DMS 273 treated with DMSO at 0.1 percent for 48 hours (cell line): ENCODE results near the gene ARHGEF39.

Experiments
- DNase-seq: peaks from one replicate; lab custom pipeline; 2025; lab: John Stamatoyannopoulos, UW

ARHGEF39 gene

DNA sequence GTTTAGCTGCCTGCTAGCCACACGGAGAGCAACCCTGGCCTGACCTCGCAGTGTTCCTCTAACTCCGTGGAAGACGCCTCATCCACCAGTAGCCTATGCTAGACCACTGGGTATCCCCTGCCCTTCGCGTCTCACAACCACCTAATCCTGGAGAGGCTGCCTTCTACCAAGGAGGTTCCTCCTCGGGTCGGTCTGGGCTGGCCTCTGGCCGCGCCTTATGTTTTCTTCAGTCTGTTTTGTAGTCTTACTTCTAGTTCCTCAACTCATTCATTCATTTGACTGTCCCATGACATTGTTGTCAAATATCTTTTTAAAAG lies 26.3 kb upstream of the ARHGEF39 start:
- no peak for DNase-seq

DNA sequence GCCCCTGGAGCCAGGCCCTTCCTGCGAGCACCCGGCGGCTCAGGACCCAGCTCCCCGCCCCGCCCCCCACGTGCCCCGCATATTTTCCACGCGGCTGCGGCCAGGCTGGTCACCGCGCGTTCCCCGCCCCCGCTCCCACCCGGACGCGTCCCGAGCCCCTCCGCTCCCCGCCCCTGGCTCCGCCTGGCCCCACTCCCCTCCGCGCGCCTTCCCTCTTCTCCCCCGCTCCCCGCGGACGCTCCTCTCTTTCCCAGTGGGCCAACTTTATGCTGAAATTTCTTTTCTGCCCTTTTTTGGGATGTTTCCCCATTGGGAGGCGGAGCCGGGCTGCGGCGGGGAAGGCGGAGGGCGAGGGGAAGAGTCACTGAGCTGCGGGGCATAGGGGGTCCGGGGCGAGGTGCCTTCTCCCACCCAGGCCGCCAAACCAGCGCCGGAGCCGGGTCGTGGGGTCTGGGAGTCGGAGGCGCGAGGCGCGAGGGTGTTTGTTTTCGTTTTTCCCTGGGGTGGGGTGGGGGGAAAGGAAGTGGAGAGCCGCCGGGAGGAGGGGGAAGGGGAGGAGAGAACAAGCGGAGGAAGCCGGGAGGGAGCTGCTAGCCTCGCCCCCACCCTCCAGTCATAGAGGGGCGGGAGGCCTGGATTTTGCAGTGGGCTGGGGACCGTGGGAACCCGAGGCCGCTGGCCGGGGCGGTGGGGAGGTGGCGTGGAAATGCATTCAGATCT lies 25.8 kb upstream of the ARHGEF39 start:
- DNase-seq: no peak

DNA sequence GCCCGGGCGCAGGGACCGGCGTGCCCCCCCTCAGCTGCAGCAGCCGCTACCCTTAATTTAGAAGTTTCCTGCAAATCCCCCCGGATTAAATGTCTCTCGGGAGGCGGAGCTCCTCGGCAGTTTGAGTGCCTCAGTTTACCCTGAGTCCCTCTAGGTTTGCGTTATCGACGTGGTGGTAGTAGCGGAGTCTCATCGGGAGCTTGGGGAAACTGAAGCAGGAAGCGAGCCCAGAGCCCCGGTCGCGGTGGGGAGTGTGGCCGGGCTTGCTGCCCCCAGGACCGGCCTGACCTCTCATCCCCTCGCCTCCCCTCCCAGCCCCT lies 25.3 kb upstream of the ARHGEF39 start:
- DNase-seq: no peak

- DNase-seq: no peak
Measured at GRCh38 chr9:35689542-35690293, 24.7 kb upstream of the ARHGEF39 start, which contains the start of gene TPM2. Gene TPM2, minus strand, starts transcription at chr9:35689925. Its CDS starts 108 bp downstream, at chr9:35689817.

DNA sequence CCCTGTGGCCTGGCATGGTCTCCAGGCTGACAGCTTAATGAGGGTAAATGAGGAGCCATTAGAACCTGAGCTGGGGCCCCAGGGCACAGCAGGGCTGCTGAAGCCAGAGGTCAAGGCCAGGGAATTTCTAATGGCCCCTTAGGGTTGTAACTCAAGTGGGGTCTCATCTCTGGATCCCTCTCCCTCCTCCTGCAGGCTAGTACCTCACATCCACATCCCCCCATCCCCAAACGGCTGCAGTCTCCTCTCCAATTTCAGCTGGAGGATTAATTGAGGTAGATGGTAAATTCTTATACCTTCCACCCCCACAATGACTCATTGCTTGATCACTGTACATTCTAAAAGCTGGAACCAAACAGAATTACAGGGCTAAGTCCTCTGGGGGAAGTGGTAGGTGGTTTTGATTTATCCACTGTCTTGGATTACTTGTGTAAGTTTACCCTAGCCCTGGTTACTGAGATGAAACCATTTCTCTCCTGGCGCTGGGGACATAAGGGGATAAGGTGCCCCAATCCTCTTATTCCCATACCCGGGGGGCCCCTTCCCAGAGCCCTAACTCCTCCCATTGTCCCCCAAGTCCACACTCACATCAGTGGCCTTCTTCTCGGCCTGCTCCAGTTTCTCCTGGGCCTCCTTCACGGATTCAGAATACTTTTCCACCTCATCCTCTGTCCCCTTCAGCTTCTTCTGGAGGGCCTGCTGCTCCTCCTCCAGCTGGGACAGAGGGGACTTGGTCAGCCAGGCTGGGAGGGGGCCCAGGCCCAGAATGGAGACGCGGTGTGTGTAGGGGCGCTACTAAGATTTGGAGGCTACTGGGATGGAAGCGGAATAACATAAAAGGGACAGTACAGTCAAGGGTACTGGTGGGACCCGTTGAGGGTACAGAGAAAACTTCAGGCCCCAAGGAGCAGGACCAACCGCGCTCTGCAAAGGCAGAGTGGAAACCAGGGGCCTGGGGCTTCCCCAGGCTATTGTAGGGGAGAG lies 23.9 kb upstream of the ARHGEF39 start:
- peak; percentile 18 for DNase-seq

DNA sequence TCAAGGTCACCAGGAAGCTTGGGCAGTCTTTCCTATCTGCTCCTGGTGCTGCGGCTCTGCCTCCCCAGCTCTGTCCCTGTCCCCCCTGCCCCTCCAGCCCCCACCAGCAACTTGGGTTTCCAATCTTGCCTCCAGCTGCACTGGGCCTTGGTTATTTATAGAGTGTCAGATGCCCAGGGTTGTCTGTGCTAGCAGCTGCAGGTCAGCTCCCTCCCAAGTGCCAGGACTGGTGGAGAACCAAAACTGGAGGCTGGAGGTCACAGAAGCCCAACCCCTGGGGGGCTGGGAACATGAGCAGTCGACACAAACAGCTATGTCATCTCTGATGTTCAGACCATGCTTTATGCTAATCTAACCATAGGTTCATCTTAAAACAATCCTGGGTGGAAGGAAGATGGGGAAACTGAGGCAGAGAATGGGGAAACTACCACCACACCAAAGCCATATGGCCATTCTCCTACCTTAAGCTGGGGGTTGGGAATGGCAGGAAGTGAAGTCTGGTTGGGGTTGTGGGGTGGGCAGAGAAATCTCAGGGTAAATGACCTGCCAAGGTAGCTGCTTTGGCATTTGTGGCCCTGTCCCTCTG lies 23.1 kb upstream of the ARHGEF39 start:
- DNase-seq: no peak

DNA sequence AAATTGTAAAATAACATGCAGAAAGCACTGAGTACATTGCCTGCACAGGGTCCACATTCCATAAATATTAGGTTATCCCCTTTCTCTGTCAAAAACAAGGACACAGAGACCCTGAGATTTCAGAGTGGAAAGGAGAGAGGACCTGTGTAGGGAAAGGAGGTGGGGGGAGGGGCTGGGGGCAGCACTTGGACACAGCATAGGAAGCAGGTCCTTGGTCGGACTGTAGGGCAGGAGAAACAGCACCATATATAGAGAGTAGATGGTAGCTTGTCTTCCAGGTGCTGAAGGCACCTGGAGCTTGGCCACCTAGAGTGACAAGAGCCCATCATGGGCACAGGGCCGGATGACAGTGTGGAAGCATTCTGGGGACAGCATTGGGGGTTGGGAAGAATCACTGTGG lies 22.3 kb upstream of the ARHGEF39 start:
- DNase-seq: no peak

GRCh38 chr9:35686222-35687203 lies 21.5 kb upstream of the ARHGEF39 start:
- no peak for DNase-seq

DNA sequence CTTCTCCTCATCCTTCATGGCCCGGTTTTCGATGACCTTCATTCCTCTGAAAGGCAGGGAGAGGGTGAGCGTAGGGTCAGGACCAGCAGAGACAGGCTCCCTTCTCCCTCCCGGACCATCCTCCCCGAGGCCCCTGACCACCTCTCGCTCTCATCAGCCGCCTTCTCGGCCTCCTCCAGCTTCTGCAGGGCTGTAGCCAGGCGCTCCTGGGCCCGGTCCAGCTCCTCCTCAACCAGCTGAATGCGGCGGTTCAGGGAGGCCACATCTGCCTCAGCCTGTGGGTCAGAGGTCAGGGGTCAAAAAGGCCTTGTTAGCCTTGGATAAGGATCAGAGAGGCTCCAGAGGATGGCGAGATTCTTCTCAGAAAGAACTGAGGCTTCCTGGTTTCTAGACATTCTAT lies 20.5 kb upstream of the ARHGEF39 start:
- no peak for DNase-seq

- DNase-seq: no peak
Measured at GRCh38 chr9:35684921-35685320, 19.9 kb upstream of the ARHGEF39 start.

GRCh38 chr9:35683323-35683722 lies 18.3 kb upstream of the ARHGEF39 start:
- no peak for DNase-seq

DNA sequence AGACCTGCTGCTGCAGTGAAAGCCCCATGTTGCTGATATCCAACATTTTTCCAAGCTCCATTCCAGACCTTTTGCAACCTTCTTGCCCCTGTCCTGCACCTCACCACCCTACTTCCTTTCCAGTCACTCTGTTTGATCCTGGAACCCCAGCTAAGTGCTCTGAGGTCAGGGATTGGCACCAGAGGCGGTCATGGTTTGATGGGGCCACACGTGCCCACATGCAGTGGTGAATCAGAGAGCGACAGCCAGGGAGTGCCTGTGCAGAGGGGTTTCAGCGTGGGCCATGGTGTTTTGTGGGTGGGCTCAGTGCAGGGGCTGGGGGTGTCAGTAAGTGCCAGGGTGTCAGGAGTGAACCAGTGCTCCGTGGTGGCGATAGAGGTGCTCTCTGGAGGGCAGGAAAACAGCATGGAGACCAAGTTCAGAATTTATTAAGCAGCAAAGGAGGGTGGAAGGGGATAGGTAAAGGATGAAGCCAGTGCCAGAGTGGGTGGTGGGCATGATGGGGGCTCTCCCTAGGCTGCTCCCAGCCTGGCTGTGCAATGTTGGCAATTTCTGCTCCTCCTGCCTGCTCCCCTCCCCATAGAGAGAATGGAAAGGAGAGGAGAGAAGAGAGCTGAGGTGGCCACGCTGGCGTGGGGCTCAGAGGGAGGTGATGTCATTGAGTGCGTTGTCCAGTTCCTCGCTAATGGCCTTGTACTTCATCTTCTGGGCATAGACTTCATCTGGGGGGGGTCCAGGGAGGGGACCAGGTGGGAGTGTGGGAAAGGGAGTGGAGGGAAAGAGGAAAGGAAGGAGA lies 17.7 kb upstream of the ARHGEF39 start:
- DNase-seq: no peak

GRCh38 chr9:35682051-35682450 lies 17.1 kb upstream of the ARHGEF39 start:
- no peak for DNase-seq

GRCh38 chr9:35681341-35682002 lies 16.5 kb upstream of the ARHGEF39 start:
- DNase-seq: no peak

GRCh38 chr9:35680331-35681105 lies 15.5 kb upstream of the ARHGEF39 start:
- DNase-seq: no peak

- DNase-seq: no peak
Measured at GRCh38 chr9:35679766-35680330, 14.9 kb upstream of the ARHGEF39 start.

DNA sequence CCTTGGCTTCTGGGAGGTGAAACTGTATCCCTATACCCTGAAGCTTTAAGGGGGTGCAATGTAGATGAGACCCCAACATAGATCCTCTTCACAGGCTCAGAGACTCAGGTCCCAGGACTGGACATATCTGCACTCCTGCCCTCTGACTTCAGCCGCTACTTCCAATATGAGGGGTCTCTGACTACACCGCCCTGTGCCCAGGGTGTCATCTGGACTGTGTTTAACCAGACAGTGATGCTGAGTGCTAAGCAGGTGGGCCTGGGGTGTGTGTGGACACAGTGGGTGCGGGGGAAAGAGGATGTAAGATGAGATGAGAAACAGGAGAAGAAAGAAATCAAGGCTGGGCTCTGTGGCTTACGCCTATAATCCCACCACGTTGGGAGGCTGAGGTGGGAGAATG lies 14.1 kb upstream of the ARHGEF39 start:
- DNase-seq: no peak

GRCh38 chr9:35675732-35676392 lies 10.9 kb upstream of the ARHGEF39 start:
- no peak for DNase-seq
